Suprapubic skin (tissue), 4 donors: ENCODE results near the gene S100A16. TPM values are rescaled to one million over a fixed set of nuclear protein-coding genes. Genes with fewer than 3 reads are reported as not detected.

ENCODE experiments used
- DNase-seq, 2 donors: peaks; one replicate each; pipeline ENCODE4 v3.0.0-alpha.2; 2019; ENCODE audit warnings: low spot score in 2 of 2
- H3K27ac ChIP-seq: fragments of 200-600 bp; sonication (generic); one replicate; pipeline ENCODE4 v1.5.1; 2019
- H3K27me3 ChIP-seq: fragments of 200-600 bp; sonication (generic); one replicate; pipeline ENCODE4 v1.5.1; 2019
- H3K36me3 ChIP-seq: fragments of 200-600 bp; sonication (generic); one replicate; pipeline ENCODE4 v1.5.1; 2019
- H3K4me1 ChIP-seq: fragments of 200-600 bp; sonication (generic); one replicate; pipeline ENCODE4 v1.5.1; 2019
- H3K4me3 ChIP-seq: fragments of 200-600 bp; sonication (generic); one replicate; pipeline ENCODE4 v1.5.1; 2019; ENCODE audit warnings: mild to moderate bottlenecking
- H3K9me3 ChIP-seq: fragments of 200-600 bp; sonication (generic); one replicate; pipeline ENCODE4 v1.5.1; 2019
- EP300 ChIP-seq: sonication (generic); formaldehyde crosslinking; IDR thresholded peaks from one replicate; pipeline ENCODE4 v1.6.1; 2017; ENCODE audit warnings: antibody characterized with exemption
- POLR2A ChIP-seq, 2 donors: fragments of 450-650 bp; IDR thresholded peaks; one replicate each; pipeline ENCODE4 v1.6.1; 2017; ENCODE audit warnings: antibody characterized with exemption in 2 of 2, mild to moderate bottlenecking in 2 of 2, moderate library complexity in 2 of 2
- POLR2AphosphoS5 ChIP-seq, 3 donors: sonication (generic); formaldehyde crosslinking; IDR thresholded peaks; one replicate each; pipeline ENCODE4 v1.6.1; 2017; ENCODE audit warnings: antibody characterized with exemption in 3 of 3
- WGBS: methylation state at CpG from one replicate; pipeline ENCODE4 v1.1.5; 2018; 5-methylcytosine and 5-hydroxymethylcytosine counted together
- total RNA-seq, 4 donors: library from RNA; depleted of rRNA; stranded (reverse); fragments of >200 nt; gene quantifications; one replicate each; pipeline ENCODE4 v1.1.0, GENCODE V29; 2016
- TF ChIP-seq, protein P1 (sequence below), 2 donors: fragments of 200-600 bp in 1 of 2; fragments of 450-650 bp in 1 of 2; sonication (generic) in 1 of 2; IDR thresholded peaks; one replicate each; pipeline ENCODE4 v1.5.1; 2016 to 2019; ENCODE audit warnings: antibody characterized with exemption in 2 of 2, mild to moderate bottlenecking in 1 of 2, moderate library complexity in 1 of 2

The S100A16 gene
- total RNA-seq, 4 donors from 2014 or later, result 133 to 668 (median 414) TPM

DNA sequence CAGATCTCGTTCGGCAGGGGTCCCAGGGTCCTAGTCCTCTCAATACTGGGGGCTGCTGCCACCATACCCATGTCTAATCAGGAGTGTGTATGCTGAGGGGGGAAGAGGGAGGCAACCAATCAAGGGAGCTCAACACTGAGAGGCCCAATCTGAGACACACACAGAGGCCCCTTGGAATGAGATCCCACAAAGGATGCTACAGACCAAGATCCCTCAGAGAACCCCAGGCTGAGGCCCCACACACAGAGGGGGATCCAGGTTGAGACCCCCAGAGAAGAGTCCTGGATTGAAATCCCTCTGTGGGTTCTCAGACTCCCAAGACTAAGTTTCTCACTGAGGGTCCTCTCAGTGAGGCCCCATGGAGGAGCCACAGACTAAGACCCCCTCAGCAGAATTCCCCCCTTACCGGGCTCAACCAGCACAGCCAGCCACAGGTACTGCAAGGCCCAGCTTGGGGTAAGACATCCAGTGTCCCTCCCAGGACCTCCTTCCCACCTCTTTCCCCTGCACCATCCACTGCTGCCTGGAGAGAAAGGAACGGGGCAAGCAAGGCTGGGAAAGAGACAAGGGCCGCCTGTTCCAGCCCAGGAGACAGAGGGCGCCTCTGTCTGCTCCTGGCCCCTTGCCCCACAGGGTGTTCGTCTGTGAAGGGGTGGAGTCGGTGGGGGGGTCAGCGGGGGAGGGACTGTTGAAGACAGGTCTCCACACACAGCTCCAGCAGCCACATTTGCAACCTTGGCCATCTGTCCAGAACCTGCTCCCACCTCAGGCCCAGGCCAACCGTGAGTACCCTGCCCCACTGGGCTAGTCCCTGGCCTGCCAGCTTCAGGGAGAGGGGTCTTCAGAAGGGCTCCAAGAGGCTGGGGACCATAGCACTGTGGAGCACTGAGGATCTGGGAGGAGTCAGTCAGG lies 15.0 kb upstream of the S100A16 start, which contains the start of gene S100A1:
Gene S100A1, plus strand, starts transcription at position 720 of the 912 bp plus-strand sequence. CDS start 2,088 bp downstream, outside the sequence.
- DNase-seq, result peak in 1 of 2 donors; percentile 81
- peak within 1 kb of the TSS; percentile 92 for H3K27ac ChIP-seq
- peaks cover 57% of the 10 kb centered on the region for H3K4me1 ChIP-seq
- TF ChIP-seq EP300 (no peak), POLR2AphosphoS5 (IDR thresholded peaks at IDR 0.05) (no peak), POLR2A (IDR thresholded peaks at IDR 0.05) (no peak)
- TF ChIP-seq, protein P1, sequence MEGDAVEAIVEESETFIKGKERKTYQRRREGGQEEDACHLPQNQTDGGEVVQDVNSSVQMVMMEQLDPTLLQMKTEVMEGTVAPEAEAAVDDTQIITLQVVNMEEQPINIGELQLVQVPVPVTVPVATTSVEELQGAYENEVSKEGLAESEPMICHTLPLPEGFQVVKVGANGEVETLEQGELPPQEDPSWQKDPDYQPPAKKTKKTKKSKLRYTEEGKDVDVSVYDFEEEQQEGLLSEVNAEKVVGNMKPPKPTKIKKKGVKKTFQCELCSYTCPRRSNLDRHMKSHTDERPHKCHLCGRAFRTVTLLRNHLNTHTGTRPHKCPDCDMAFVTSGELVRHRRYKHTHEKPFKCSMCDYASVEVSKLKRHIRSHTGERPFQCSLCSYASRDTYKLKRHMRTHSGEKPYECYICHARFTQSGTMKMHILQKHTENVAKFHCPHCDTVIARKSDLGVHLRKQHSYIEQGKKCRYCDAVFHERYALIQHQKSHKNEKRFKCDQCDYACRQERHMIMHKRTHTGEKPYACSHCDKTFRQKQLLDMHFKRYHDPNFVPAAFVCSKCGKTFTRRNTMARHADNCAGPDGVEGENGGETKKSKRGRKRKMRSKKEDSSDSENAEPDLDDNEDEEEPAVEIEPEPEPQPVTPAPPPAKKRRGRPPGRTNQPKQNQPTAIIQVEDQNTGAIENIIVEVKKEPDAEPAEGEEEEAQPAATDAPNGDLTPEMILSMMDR (IDR thresholded peaks at IDR 0.05), result no peak
- H3K36me3 ChIP-seq, result peaks cover 10% of the 10 kb centered on the region
- peak within 1 kb of the TSS; percentile 55 for H3K4me3 ChIP-seq
- no peaks in the 10 kb centered on the region for H3K27me3 ChIP-seq
- no peaks in the 10 kb centered on the region for H3K9me3 ChIP-seq
- WGBS, result 52% methylated on average over 10 of the region's 10 CpGs

DNA sequence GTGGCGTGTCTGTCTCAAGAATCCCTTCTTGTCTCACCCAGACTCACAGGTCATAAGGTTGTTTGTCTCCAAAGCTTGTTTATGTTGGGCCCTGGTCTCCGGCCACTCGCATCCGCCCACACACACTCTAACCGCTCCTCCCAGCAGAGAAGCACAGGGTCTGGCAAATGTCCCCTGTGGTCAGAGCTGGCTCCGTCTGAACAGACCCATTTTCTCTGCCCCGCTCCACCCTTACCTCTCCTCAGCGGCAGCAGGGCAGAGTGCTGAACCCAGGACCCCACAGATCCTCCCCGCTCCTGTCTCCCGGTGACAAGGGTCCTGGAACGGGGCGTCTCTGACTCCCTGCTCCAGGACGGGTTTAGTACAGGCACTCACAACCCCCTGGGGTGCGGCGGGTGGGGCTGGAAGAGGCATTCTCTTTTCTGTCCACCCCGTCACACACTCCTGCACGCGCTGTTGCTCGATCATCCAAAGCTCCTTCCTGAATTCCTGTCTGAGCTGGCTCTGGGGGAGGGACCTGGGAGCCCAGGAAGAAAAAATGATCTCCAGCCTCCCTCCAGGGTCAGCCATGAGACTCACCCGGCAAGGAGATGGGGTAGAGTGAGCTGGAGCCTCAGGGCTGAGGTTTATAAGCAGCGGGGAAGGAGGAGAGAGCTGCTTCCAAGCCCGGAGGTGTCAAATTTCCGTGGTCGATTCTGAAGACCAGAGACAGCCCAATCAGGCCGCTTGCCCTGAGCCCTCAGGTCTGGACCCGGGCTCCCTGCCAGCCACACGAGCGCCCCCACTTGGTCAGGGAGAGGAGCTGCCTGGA lies 14.2 kb upstream of the S100A16 start, which contains the start of gene S100A13:
Gene S100A13, minus strand, starts transcription at position 602 of the 811 bp plus-strand sequence. CDS start 1,033 bp downstream, outside the sequence.
- Histone ChIP-seq H3K4me3 (peak within 1 kb of the TSS; percentile 55), H3K27ac (peak within 1 kb of the TSS; percentile 92), H3K36me3 (peaks cover 10% of the 10 kb centered on the region), H3K27me3 (no peaks in the 10 kb centered on the region), H3K4me1 (peaks cover 53% of the 10 kb centered on the region), H3K9me3 (no peaks in the 10 kb centered on the region)
- TF ChIP-seq POLR2AphosphoS5 (IDR thresholded peaks at IDR 0.05) (peak in 2 of 3 donors; percentile 20 to 43), POLR2A (IDR thresholded peaks at IDR 0.05) (peak in 1 of 2 donors; percentile 68), EP300 (no peak)
- TF ChIP-seq, protein P1 (IDR thresholded peaks at IDR 0.05), result peak; percentile 48 to 68
- DNase-seq, result peak; percentile 91 to 92
- 4% methylated on average over 28 of the region's 28 CpGs for whole genome bisulfite sequencing

GRCh38 chr1:153626477-153626903 lies 13.6 kb upstream of the S100A16 start:
- H3K36me3 ChIP-seq, result peaks cover 10% of the 10 kb centered on the region
- H3K27me3 ChIP-seq, result no peaks in the 10 kb centered on the region
- no peaks in the 10 kb centered on the region for H3K9me3 ChIP-seq
- H3K4me1 ChIP-seq, result peaks cover 53% of the 10 kb centered on the region
- TF ChIP-seq POLR2A (IDR thresholded peaks at IDR 0.05), result no peak
- TF ChIP-seq, protein P1 (IDR thresholded peaks at IDR 0.05), result no peak
- TF ChIP-seq POLR2AphosphoS5 (IDR thresholded peaks at IDR 0.05), result no peak
- no peak for TF ChIP-seq EP300
- H3K4me3 ChIP-seq, result peak overlapping the region; percentile 55
- H3K27ac ChIP-seq, result peak overlapping the region; percentile 92
- no peak for DNase-seq
- WGBS, result 60% methylated on average over 3 of the region's 3 CpGs

DNA sequence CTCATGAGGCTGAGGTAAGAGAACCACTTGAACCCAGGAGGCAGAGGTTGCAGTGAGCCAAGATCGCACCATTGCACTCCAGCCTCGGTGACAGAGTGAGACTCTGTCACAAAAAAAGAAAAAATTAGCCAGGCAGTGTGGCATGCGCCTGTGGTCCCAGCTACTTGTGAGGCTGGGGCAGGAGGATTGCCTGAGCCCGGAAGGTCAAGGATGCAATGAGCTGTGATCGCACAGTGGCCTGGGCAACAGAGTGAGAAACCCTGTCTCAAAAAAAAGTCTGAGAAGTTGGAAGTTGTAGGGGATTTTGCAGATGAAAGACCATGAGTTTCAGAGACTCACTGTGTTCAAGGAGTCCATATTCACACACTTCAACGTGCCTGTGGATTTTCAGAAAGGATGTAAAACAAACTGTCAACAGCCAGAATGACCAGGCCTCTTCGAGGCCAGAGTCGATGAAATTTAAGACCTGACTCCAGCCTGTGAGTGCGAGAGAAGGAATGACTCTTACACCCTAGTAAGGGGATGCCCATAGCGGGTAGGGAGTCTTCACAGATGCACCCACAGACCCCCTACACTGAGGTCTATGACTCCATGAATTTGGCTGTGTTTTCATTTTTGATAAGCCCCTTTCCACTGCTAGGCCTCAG lies 12.2 kb upstream of the S100A16 start:
- no peak for DNase-seq
- Histone ChIP-seq H3K27ac (no peak overlapping the region), H3K9me3 (no peaks in the 10 kb centered on the region), H3K4me3 (peak overlapping the region; percentile 55), H3K36me3 (peaks cover 10% of the 10 kb centered on the region), H3K27me3 (no peaks in the 10 kb centered on the region), H3K4me1 (peaks cover 51% of the 10 kb centered on the region)
- TF ChIP-seq POLR2AphosphoS5 (IDR thresholded peaks at IDR 0.05) (no peak), EP300 (no peak), POLR2A (IDR thresholded peaks at IDR 0.05) (no peak)
- TF ChIP-seq, protein P1 (IDR thresholded peaks at IDR 0.05), result no peak
- WGBS, result 95% methylated on average over 10 of the region's 10 CpGs
